Measurements from ENCODE around the gene SEMA6A.

Gene SEMA6A, protein sequence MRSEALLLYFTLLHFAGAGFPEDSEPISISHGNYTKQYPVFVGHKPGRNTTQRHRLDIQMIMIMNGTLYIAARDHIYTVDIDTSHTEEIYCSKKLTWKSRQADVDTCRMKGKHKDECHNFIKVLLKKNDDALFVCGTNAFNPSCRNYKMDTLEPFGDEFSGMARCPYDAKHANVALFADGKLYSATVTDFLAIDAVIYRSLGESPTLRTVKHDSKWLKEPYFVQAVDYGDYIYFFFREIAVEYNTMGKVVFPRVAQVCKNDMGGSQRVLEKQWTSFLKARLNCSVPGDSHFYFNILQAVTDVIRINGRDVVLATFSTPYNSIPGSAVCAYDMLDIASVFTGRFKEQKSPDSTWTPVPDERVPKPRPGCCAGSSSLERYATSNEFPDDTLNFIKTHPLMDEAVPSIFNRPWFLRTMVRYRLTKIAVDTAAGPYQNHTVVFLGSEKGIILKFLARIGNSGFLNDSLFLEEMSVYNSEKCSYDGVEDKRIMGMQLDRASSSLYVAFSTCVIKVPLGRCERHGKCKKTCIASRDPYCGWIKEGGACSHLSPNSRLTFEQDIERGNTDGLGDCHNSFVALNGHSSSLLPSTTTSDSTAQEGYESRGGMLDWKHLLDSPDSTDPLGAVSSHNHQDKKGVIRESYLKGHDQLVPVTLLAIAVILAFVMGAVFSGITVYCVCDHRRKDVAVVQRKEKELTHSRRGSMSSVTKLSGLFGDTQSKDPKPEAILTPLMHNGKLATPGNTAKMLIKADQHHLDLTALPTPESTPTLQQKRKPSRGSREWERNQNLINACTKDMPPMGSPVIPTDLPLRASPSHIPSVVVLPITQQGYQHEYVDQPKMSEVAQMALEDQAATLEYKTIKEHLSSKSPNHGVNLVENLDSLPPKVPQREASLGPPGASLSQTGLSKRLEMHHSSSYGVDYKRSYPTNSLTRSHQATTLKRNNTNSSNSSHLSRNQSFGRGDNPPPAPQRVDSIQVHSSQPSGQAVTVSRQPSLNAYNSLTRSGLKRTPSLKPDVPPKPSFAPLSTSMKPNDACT

DNA sequence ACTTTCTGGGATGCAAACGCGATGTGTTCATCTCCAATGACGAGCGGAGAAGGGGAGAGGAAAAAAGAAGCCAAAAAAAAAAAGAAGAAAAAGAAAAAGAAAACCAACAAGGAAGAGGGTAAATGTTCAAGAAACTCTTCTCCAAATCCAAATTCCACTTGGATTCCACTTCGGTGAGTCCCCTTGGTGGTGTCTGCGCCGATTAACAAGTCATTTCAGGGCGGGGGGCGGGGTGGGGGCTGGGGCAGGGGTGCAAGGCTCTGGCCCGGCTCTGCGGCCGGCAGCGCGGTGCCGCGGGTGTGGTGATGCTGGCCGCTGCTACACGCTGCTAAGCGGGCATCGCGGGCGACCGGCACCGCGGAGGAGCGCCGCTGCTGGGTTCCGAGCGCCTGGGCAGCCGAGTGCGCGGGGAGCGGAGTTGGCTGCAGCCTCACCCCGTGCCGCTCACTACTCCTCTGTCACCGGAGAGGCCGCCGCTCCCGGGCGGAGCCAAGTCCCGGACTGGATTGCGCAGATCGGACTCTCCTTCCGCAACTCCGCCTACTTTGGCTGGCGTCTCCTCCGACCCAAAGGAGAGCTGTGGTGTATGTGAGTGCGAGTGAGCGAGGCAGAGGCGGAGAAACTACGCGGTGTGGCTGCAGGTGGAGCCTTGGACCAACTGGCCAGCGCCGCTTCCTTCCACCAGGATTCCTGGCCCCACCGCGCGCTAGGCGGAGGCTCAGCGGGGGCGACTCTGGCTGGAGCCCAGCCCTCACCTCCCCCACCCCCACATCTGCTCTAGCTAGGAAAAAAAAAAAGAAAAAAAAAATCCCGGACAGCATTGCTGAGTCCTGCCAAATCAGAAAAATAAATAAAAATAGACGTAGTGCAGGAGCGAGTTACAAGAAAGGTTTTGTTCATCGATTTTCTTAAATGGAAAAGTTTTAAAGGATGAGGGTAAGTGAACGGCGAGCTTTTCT is at the start of gene SEMA6A:
Gene SEMA6A, minus strand, starts transcription at position 457 of the 959 bp plus-strand sequence. CDS start 69,879 bp downstream, outside the sequence.
- Mint-ChIP-seq H3K27me3 (peaks cover 82% of the 10 kb centered on the region), H3K27ac (peak within 1 kb of the TSS; percentile 69), H3K9me3 (no peaks in the 10 kb centered on the region), H3K36me3 (no peaks in the 10 kb centered on the region), H3K4me1 (peaks cover 53% of the 10 kb centered on the region), H3K4me3 (peak within 1 kb of the TSS; percentile 92)
- ATAC-seq = peak; percentile 73

DNA sequence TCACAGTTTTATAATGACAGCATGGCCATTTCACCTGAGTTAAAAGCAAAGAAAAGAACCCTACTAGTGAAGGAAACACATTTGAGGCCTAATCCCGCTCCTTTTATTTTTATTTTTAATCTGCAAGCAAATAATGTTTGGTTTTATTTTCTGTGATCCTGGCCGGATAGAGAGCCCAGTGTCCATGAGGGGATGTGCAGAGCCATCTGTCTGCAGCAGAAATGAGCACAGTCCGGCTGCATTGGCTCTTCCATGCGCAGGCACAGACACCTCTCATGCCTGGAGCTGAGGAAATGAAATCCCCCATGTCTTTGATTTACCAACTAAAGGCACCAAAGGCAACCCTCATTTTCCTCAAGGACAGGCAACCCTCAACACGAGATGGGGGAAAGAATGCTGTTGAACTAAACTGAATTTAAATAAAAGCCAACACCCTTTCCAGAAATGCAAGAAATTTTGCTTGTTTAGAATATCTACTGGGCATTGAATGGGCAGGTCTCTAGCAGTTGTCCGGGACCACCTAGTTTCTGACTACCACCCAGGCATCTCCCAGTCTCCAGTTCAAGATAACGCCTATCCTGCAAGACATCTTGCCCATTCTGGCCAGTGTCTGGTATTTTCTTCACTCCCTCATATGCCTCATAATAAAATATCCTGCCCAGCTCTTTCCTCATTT is 47.9 kb upstream of the SEMA6A start:
- H3K27me3 Mint-ChIP-seq = no peaks in the 10 kb centered on the region

DNA sequence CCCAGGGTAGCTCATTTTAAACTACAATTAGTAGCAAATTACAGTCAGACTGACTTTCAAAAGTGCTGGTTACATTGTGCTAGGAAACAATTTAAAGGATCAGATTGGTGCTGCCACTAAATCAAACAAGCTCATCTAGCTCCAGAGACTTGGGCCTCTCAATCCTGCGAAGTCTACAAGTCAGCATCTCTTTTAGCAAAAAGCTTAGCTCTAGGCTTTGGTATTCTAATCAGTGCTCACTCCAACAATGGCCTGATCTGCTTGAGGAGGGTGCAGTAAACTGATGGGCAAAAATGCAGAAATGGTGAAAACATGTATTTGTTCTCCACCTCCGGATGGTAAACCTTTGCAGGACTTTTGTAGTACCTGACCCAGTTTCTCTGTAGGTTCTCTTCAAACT is 47.0 kb upstream of the SEMA6A start:
- H3K4me1 Mint-ChIP-seq = no peaks in the 10 kb centered on the region

More for the DNA sequence above, 47.9 kb upstream of the SEMA6A start:
- H3K4me1 Mint-ChIP-seq = no peaks in the 10 kb centered on the region
- H3K4me3 Mint-ChIP-seq = no peak overlapping the region
- H3K36me3 Mint-ChIP-seq = no peaks in the 10 kb centered on the region
- no peak overlapping the region for H3K27ac Mint-ChIP-seq
- no peaks in the 10 kb centered on the region for H3K9me3 Mint-ChIP-seq
- ATAC-seq = no peak

DNA sequence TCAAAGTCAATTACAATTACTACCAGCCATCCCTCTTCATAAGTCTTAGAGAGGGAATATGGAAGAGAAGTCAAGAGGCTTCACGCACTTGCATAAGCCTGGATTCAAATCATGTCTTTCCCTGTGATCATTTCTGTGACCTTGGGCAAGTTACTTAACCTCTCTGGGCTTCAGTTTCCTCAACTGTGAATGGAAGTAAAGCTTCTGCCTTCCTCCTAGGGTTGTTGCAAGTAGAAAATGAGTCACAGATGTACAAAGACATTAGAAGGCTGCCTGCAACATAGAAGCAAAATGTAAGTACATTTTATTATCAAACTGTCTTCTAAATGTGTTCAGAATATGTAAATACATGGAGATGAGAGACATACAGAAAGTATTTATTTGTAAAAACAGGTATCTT is 42.3 kb upstream of the SEMA6A start:
- Mint-ChIP-seq H3K4me3 (no peak overlapping the region), H3K27me3 (no peaks in the 10 kb centered on the region), H3K4me1 (peaks cover 13% of the 10 kb centered on the region), H3K36me3 (no peaks in the 10 kb centered on the region), H3K9me3 (no peaks in the 10 kb centered on the region), H3K27ac (no peak overlapping the region)
- ATAC-seq = no peak

More for the DNA sequence above, 47.0 kb upstream of the SEMA6A start:
- Mint-ChIP-seq H3K27me3 (no peaks in the 10 kb centered on the region), H3K36me3 (no peaks in the 10 kb centered on the region), H3K9me3 (no peaks in the 10 kb centered on the region), H3K27ac (no peak overlapping the region), H3K4me3 (no peak overlapping the region)
- no peak for ATAC-seq

DNA sequence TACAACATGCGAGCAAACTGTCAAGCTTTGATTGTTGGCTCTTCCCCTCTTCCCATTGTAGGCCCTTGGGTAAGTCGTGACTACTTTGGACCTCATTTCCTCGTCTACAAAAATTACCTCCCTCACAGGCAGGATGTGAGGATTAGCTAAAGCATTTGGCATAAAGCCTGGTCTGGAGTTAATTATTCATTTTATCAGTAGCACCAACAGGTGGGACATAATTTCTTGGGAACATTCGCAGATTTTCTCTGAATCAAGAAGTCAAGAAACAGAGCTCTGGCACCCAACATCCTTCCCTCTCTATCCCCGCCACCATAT is 39.9 kb upstream of the SEMA6A start:
- Mint-ChIP-seq H3K27me3 (no peaks in the 10 kb centered on the region), H3K27ac (no peak overlapping the region), H3K36me3 (no peaks in the 10 kb centered on the region), H3K4me1 (peaks cover 13% of the 10 kb centered on the region), H3K9me3 (no peaks in the 10 kb centered on the region), H3K4me3 (no peak overlapping the region)
- ATAC-seq = no peak

DNA sequence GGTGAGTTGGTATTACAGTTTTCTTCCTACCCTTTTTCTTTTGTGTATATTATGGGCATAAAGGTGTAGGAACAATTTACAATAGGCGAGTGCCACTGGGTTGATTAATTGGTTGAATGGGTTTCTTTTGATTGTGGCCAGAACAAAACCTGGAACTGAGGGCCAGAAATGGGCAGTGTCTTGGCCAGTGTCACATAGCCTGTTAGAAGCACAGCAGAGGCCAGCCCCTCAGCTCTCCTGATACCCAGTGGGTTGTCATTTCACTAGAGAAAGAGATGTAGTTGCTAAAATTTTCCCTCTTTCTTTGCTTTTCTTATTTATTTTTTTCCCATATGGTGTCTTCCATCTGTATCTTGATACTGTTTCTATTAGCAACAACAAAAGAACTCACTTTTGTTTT is 38.8 kb upstream of the SEMA6A start:
- ATAC-seq = no peak
- Mint-ChIP-seq H3K4me1 (peaks cover 13% of the 10 kb centered on the region), H3K27ac (no peak overlapping the region), H3K9me3 (no peaks in the 10 kb centered on the region), H3K27me3 (no peaks in the 10 kb centered on the region), H3K36me3 (no peaks in the 10 kb centered on the region), H3K4me3 (no peak overlapping the region)

DNA sequence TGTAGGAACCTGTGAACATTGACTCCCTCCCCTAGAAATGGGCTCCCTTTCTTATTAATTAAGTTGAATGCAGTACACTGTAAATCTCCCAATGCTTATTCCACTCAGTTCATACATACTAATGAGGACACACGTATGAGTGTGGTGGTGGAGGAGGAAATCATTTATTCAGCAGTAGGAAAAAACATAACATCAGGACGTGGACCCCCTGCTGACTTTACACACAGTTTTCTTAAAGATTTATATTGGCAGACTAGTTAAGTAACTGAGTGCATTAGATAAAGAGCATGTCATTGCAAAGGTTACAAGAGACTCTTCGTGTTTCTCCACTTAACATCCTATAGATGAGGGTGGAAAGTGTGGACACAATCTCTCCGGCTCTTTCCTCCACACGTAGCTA is 37.8 kb upstream of the SEMA6A start:
- no peak for ATAC-seq
- Mint-ChIP-seq H3K36me3 (no peaks in the 10 kb centered on the region), H3K4me3 (no peak overlapping the region), H3K4me1 (peaks cover 13% of the 10 kb centered on the region), H3K27ac (no peak overlapping the region), H3K9me3 (no peaks in the 10 kb centered on the region), H3K27me3 (no peaks in the 10 kb centered on the region)

DNA sequence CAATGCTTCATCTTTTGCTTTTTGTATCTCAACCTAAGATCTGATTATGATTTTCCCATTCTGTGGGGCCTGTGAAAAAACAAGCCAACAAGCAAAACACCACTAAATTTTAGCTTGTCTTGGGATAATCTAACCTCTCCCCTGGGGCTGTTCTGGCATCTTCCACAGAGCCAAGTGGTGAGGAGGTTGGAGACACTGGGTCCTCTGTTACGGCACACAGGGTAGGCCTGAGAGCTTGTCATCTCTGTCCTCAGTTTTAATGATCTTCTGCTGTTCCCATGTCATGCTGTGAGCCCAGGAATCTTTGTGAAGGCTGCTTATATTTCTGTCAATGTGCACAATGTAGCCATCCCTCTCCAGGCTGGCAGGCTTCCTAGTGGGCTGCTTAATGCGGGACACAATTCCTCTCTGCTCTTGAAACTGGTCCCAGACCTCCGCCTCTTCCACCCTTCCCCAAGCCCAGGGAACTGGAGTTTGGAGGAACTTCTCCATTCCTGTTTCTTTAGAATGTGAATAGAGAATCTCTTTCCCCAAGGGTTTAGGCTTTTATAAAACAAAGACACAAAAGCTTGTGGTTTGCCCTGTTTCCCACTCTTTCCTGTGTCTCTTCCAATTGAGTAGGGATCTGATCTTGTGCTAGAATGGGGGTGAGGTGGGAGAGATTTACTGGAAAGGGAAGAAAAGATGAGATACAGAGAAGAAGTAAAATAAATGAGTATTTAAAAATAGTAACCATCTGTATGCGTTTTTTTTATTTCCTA is 30.9 kb upstream of the SEMA6A start:
- H3K36me3 Mint-ChIP-seq = no peaks in the 10 kb centered on the region
- H3K9me3 Mint-ChIP-seq = no peaks in the 10 kb centered on the region
- H3K27ac Mint-ChIP-seq = no peak overlapping the region
- H3K4me3 Mint-ChIP-seq = no peak overlapping the region
- ATAC-seq = no peak
- H3K27me3 Mint-ChIP-seq = peaks cover 6% of the 10 kb centered on the region
- no peaks in the 10 kb centered on the region for H3K4me1 Mint-ChIP-seq

DNA sequence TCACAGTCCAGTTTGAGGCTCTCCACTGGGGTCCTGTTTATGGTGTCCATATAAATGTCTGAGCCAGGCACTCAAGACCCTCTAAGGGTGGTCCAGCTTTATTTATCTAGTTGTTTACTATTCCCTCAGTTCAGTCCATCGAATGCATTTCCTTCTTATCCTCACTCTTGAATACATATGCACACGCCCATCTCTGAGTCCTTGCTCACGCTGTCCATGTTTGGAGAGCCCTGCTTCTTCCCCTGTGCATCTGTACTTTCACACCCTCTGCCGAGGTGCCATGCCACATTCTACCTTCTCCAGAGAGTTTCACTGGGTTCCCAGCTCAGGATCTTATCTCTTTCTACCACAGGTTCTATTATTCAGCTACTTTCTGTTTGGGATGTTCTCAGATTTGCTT is 30.2 kb upstream of the SEMA6A start:
- Mint-ChIP-seq H3K27me3 (peaks cover 13% of the 10 kb centered on the region), H3K27ac (no peak overlapping the region), H3K4me1 (no peaks in the 10 kb centered on the region), H3K4me3 (no peak overlapping the region), H3K36me3 (no peaks in the 10 kb centered on the region), H3K9me3 (no peaks in the 10 kb centered on the region)
- ATAC-seq = no peak

DNA sequence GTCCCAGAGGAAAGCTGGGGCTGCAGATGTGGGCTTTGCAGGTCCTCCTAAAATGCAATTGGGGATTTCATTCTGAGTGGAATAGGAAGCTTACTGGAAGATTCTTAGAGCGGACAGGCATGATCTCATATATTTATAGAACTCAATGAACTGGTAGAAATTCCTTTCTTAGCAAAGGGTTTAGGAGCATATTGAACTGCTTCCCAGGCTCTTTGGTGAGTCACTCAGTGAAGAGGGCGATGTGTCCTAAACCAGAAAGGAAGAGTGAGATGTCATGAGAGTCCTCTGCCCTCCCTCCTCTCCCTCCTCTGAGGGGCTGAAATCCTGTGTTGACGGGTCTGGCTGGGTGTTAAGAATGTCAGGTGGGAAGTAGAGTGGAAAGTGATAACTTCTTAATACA is 26.3 kb upstream of the SEMA6A start:
- Mint-ChIP-seq H3K9me3 (no peaks in the 10 kb centered on the region), H3K36me3 (no peaks in the 10 kb centered on the region), H3K27ac (no peak overlapping the region), H3K27me3 (peaks cover 19% of the 10 kb centered on the region), H3K4me1 (no peaks in the 10 kb centered on the region), H3K4me3 (no peak overlapping the region)
- ATAC-seq = no peak

DNA sequence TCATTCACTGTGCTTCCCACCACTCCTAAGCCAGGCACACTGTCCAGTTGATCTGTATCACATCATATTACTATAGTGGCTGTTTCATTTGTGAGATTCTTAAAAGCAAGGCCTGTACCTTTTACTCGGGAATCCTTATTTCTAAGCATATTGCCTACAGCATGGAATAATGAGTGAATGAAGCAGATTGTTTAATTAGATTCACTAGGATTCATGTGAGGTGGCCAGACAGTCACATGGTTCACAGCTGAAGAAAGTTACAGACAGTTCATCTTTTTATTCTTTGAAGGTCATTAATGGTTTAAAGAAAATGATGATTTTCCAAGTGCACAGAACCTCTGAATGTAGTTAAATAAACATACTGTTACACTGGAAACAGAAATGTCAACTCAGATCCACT is 24.3 kb upstream of the SEMA6A start:
- no peaks in the 10 kb centered on the region for H3K36me3 Mint-ChIP-seq
- H3K4me1 Mint-ChIP-seq = no peaks in the 10 kb centered on the region
- H3K27me3 Mint-ChIP-seq = peaks cover 19% of the 10 kb centered on the region
- no peaks in the 10 kb centered on the region for H3K9me3 Mint-ChIP-seq
- H3K4me3 Mint-ChIP-seq = no peak overlapping the region
- ATAC-seq = no peak
- no peak overlapping the region for H3K27ac Mint-ChIP-seq

DNA sequence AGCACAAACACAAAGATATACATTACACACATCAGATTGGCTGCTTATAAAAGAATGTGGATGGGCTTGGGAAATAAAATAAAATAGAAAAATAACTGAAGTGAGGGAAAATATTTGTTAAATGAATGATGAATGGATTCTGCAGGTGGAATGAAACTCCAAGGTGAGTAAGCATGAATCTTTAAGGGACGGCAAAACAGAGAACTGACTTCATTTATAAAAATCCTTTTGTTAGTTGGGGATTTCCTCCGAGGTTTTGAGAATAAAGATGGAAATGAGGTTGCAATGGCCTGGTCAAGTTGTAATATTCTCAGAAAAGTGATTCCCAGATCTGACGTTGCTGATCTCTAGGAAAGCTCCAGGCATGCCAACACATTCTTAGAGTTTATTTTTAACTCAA is 20.9 kb upstream of the SEMA6A start:
- Mint-ChIP-seq H3K36me3 (no peaks in the 10 kb centered on the region), H3K27me3 (peaks cover 13% of the 10 kb centered on the region), H3K4me3 (no peak overlapping the region), H3K27ac (no peak overlapping the region), H3K9me3 (no peaks in the 10 kb centered on the region), H3K4me1 (no peaks in the 10 kb centered on the region)
- no peak for ATAC-seq

DNA sequence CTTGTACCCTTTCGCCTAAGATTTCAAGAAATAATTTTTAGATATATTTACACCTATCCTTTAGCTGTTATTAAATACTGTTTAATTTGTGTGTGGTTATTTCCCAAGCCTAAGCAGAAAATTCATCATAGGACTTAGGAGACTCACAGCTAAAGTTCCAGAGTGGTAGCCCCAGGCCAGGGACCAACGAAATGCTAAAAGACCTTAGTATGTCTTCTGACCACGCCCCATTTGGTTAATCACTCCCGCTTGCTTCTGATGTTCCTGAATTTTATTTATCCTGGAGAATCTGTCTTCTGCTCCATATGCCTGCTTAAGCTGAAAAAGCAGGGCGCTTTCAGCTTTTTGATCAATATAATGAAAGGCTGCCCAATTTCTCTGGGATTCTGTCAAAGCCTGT is 18.7 kb upstream of the SEMA6A start:
- Mint-ChIP-seq H3K4me3 (no peak overlapping the region), H3K27ac (no peak overlapping the region), H3K36me3 (no peaks in the 10 kb centered on the region), H3K27me3 (no peaks in the 10 kb centered on the region), H3K9me3 (no peaks in the 10 kb centered on the region), H3K4me1 (no peaks in the 10 kb centered on the region)
- ATAC-seq = no peak

DNA sequence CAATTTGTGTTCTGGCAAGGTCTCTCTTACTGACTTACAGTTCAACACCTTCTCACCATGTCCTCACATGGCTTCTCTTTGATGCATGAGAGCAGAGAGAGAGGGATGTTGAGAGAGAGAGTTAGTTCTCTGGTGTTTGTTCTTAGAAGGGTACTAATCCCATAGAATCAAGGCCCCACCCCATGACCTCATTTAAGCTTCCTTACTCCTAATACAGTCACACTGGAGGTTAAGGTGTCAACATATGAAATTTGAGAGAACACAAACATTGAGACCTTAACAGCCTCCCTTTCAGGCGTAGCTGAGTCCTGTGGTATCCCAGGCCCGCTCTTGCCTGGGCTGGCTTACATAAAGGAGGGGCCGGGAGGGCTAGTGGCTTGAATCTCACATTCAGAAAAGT is 10.6 kb upstream of the SEMA6A start:
- no peak overlapping the region for H3K27ac Mint-ChIP-seq
- H3K4me3 Mint-ChIP-seq = no peak overlapping the region
- H3K36me3 Mint-ChIP-seq = no peaks in the 10 kb centered on the region
- no peaks in the 10 kb centered on the region for H3K9me3 Mint-ChIP-seq
- H3K4me1 Mint-ChIP-seq = peaks cover 8% of the 10 kb centered on the region
- H3K27me3 Mint-ChIP-seq = peaks cover 32% of the 10 kb centered on the region
- ATAC-seq = no peak

Measured in stimulated activated memory B cell treated with anti-CD40 and anti-IgM and Interleukin-4, amounts not matched to agents 10 μg/mL and 1 μg/mL and 100 μg/mL, for 72 hours (primary cell).